Measurements from ENCODE around the gene GREM2.

Gene GREM2

GRCh38 chr1:240553351-240553750, 58.6 kb downstream of the GREM2 start:
- no peak for DNase-seq

GRCh38 chr1:240539769-240540414, 72.1 kb downstream of the GREM2 start:
- no peak for DNase-seq

- no peak for DNase-seq
Observed at GRCh38 chr1:240538776-240539430, 73.1 kb downstream of the GREM2 start.

- no peak for DNase-seq
Observed at GRCh38 chr1:240533154-240533780, 78.7 kb downstream of the GREM2 start.

- no peak for DNase-seq
Observed at GRCh38 chr1:240528591-240528990, 83.4 kb downstream of the GREM2 start.

GRCh38 chr1:240527086-240527485, 84.9 kb downstream of the GREM2 start:
- DNase-seq: no peak

GRCh38 chr1:240526312-240526711, 85.6 kb downstream of the GREM2 start:
- no peak for DNase-seq

GRCh38 chr1:240524356-240525069, 87.4 kb downstream of the GREM2 start:
- DNase-seq: no peak

- no peak for DNase-seq
Observed at GRCh38 chr1:240522122-240522822, 89.7 kb downstream of the GREM2 start.

GRCh38 chr1:240517891-240518290, 94.1 kb downstream of the GREM2 start:
- DNase-seq: no peak

- DNase-seq: no peak
Observed at GRCh38 chr1:240516069-240516468, 95.9 kb downstream of the GREM2 start.

- DNase-seq: no peak
Observed at GRCh38 chr1:240515505-240515904, 96.5 kb downstream of the GREM2 start.

GRCh38 chr1:240511789-240512188, 100.2 kb downstream of the GREM2 start:
- DNase-seq: no peak

- no peak for DNase-seq
Observed at GRCh38 chr1:240508950-240509349, 103.0 kb downstream of the GREM2 start.

- no peak for DNase-seq
Observed at GRCh38 chr1:240508201-240508600, 103.8 kb downstream of the GREM2 start.

- no peak for DNase-seq
Observed at GRCh38 chr1:240506176-240506575, 105.8 kb downstream of the GREM2 start.

- no peak for DNase-seq
Observed at GRCh38 chr1:240503558-240503957, 108.4 kb downstream of the GREM2 start.

GRCh38 chr1:240503036-240503435, 108.9 kb downstream of the GREM2 start:
- no peak for DNase-seq

- DNase-seq: peak in 1 of 2 experiments; percentile 2
Observed at GRCh38 chr1:240501115-240501514, 110.8 kb downstream of the GREM2 start.

- no peak for DNase-seq
Observed at GRCh38 chr1:240500647-240501046, 111.3 kb downstream of the GREM2 start.

GRCh38 chr1:240499012-240499411, 112.9 kb downstream of the GREM2 start:
- DNase-seq: no peak

- no peak for DNase-seq
Observed at GRCh38 chr1:240498335-240498734, 113.6 kb downstream of the GREM2 start.

GRCh38 chr1:240497908-240498307, 114.0 kb downstream of the GREM2 start:
- DNase-seq: no peak
